HG02943 (cell line): ENCODE data around the gene DPP8.

Experiments
- ATAC-seq: cut with Tn5 transposase; IDR thresholded peaks from one replicate; pipeline ENCODE4 v1.9.1; 2021; ENCODE audit warnings: mild to moderate bottlenecking, low read depth, moderate library complexity; ENCODE audit not compliant: unreplicated experiment

Gene DPP8

DNA sequence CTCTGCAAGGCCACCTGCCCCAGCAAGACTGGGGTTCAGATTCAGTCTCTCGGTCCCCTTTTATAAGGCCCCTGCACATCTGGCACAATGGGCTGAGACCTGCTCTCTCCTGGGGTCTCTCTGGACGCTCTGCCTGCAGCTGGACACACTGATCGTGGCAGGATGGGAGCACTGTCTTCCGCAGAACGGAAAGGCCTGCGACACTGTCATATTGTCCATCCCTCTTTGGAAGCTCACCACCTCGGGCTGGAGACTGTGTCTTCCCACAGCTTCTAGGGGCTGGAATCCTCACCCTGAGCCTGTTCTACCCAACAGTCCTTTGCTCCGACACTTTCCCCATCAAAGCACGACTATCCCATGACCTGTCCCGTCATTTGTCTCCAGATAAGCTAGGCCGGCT, 83.3 kb downstream of the DPP8 start:
- ATAC-seq: no peak

DNA sequence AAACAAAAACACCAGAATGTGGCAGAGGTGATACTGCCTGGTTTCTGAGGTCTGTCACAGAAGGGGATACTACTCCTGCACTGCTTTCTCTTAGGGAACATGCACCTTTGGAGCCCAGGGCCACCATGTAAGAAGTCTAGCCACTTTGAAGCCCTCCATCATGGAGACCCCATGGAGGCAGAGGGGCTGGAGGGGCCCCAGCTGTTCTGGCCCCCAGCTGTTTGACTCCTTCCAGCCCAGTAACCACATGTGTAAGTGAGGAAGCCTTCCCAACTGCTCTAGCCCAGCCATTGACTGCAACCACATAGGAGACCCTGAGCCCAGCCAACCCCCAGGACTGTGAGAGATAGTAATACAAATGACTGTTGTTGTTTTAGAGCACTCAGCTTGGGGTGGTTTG, 85.8 kb downstream of the DPP8 start:
- ATAC-seq: no peak

DNA sequence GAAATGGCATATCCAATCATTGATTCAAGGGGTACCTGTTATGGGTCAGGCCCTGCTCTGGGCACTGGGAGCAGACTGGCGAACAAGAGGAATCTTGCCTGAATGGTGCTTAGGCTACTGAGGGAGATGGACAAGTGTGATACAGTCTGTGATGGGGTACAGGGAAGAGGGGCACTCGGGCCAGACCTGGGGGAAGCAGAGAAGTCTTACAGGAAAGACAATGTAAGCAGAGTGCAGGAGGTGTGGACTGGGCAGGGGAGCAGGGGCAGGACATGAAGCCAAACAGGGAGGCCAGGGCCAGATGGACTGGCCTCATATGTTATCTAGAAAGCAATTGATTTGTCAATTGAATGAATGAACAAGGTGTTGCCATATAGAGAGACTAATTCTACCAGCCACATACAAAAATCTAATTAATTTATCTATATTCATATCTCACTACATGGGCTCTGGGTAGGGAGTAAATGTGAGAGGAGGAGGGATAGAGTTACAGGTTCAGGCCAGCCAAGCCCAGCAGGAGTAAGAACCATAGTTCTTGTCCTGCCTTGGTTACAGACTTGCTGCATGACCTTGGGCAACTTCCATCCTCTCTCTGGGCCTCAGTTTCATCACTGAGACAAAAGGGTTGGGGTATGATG, 91.2 kb downstream of the DPP8 start:
- ATAC-seq: no peak

DNA sequence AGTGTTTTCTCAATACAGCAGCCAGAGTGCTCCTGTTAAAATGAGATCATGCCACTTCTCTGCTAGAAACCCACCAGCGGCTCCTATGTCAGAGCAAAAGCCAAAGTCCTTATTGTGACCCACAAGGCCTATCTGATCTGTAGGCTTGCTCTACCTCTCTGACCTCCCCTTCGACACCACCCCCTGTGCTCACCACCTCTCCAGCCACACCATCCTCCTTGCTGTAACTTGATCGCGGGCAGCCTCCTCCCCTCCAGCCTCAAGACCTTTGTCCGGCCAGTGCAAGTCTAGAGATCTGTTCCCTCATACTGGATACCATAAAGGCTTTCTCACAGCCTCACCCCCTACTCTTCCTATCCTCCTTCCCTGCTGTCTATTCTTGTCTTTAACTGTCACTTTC, 92.8 kb downstream of the DPP8 start:
- no peak for ATAC-seq

DNA sequence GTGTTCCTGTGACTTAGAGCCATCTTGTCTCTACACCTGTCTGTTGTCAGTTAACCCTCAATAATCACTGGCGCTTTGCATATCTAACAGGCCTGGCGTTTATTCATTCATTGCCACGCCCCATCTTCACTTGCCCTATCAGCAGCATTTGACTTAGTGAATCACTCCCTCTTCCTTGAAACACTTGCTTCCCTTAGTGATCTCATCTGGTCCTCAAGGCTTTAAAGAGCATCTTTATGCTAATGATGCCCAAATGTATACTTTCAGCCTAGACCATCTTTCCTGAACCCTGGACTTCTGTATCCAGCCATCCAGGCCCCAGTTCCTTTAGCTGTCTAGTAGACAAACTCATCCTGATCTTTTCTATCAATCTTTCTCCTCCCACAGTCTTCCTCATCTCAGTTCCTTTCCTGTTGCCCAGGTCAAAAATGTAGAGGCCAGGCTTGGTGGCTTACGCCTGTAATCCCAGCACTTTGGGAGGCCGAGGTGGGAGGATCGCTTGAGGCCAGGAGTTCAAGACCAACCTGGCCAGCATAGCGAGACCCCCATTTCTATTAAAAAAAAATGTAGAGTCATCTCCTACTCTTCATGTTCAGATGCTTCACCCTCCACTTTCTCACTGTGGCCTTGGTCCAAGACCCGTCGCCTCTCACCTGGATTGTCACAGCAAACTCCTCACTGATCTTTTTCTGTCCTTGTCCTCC, 93.4 kb downstream of the DPP8 start:
- no peak for ATAC-seq

DNA sequence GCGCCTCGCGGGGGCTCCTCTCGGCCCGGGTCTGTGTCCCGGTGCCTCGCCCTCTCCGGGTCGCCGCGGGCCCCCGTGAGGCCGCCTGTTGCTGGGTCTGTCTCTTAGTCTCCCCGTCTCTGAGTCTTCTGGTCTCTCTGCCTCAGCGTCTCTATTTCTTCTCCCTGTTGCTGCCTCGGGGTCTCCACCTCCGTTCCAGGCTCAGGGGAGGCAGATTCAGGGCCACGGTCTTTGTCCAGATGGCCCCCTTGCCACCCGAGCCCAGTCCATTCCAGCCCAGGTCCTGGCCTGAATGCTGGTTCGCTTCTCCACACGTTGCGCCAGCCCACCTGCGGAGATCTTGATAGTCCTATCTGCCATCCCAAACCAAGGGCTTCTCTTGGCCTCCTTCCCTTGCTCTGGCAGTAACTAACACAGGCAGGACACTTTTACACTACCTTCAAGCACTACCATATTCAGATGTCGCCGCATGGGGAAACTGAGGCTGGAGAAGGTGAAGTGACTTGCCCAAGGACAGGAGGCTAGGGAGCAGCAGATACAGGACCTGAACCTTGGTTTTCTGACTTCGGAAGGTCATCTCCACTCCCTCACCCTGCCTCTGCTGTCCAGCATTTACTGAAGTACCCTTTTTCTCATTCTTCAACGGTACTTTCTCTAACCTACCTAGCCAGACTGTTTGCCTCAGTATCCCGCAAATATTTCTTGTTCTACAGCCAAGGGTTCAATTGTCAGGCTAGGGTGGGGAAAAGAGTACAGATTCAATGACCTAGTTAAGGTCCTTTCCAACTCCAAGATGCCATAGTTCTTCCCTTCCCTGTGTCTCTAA, 94.1 kb downstream of the DPP8 start:
- no peak for ATAC-seq

DNA sequence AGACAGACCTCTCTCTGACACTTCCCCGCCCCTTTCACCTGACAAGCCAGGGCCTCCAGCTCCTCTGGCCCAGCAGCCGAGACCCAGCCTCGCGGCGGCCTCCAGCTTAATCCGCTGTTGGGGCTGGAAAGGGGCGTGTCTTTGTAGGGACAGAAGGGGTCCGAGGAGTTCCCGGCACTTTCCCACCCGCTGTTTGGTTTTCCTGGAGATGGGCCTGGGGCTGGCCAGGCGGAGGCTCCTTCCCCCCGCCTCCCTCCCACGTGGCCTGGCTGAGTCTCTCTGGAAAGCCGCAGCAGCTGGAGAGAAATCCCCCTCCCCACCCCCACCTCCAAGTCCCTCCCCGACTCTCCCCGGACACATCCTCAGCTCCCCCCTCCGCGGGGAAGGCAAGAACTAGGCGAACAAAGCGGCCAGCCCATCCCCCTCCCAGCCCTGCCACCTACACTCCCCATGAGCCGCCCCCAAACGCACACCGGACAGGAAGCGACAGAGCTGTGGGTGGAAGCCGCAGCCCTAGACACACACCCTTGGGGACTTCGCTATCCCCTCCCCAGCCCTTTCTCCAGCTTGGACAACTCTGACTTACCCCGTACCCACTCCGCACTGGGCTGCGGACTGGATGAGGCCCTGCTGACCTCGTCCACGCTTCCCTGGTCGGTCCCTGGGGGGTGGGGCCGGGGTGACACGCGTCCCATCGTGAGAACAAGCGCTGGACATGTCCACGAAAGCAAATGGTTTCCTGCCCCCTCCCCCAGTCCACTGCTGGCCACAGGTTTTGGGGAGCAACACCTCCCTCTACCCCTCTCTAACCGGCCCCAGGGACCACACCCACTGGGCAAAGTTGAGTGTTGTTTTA, 95.9 kb downstream of the DPP8 start:
- no peak for ATAC-seq

DNA sequence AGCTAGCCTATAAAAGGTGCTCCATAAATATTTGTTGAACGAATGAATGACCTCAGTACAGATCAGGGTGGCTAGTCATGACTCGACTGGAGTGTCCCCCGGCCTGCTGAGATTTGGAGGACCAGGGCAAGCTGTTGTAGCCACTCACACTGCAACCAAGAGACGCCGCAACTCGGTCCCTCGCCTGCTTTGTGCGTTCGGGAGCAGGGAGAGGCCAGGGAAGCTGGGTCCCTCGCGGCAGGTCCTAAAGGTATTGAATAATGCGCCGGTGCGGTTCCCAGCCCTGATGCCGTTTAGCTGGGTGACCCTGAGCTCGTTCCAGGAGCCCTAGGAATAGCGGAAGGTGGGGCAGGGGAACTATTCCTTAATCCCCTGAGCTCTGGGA, 96.5 kb downstream of the DPP8 start:
- no peak for ATAC-seq

DNA sequence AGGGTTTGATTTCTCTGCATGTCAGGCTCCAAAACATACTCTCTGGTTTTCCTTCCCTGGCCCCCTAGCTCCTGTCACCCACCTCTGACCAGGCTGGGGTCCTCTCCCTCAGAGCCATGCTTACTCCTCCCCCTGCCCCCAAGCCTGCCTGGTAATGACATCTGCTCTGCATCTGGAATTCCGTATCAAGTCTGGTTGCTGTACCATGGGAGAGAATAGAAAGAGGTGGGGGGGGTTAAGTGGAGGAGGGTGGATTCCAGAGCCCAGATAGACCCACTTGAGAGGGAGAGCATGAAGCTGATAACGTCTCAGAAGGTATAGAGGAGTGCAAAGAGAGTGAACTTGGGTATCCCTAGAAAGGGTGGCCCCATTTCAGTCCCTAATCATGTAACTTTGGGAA, 98.9 kb downstream of the DPP8 start:
- ATAC-seq: no peak

DNA sequence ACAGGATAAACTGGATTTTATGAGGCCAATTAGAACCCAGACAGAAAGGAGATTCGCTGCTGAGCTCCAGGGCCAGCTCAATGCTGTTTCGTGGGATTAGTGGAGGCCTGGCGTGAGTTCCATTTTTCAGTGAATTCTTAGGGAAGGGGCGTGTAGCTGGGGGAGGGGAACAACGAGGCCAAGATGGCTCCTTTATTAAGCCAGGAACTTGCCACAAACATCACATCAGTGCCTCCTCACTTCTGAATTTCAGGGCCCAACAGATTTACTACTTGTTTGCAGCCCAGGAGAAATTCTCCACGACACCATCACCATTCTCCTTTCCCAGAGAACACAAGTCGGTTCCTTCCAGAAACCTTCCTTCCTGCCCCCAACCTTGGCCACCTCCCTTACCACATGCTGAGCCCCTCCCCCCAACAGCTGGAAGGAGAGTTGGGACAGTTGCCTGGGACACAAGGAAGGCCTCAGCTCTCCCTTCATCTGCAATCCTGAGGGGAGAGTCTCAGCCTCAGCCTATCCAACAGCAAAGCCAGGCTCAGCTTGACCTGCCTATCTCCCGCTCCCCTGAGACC, 100.6 kb downstream of the DPP8 start:
- no peak for ATAC-seq

DNA sequence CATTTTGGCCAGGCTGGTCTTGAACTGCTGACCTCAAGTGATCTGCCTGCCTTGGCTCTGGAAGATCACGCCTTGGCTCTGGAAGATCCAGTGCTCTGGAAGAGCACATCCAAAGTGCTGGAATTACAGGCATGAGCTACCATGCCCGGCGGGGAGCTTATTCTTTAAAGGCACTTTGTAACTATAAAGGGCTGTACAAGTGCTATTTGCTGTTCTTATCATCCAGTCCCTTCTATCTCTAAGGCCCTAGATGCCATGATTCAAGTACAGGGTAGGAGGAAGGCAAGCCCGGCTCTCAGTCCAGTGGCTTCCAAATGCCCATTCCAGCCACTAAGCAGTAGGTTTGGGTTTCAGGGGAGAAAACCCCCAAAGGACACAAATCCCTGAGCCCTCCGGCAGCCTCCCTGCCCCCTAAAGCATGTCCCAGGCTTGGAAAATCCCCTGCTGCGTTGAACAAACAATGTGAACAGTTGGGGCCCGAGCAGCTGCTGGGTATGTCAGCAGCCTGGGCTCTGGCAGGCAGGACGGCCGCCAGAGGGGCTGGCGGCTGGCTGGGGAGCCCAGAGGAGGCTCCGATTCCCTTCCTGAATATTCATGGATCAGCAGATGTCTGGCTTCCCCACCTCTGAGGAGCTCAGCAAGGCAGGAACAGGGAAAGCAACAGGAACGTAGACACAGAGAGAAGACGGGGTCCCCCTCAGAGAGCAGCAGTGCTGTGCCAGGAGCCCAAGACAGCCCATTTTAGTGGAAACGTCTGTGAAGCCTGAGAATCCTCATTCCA, 102.5 kb downstream of the DPP8 start:
- no peak for ATAC-seq

DNA sequence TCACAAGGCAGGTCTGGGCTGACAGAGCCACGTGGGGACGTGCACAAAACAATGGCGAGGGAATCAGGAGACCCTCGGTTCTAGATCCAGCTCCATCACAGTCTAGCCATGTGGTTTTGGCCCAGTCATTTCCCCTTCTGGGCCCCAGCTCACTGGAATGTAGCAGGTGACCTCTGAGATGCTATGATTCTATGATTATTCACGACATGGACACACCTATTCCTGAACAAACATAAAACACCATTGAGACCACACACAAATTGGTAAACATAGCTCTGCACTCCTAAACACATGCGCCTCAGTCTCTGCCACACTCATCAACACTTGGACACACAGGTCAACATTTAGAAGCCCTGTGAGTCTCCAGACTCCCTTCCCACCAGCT, 103.7 kb downstream of the DPP8 start:
- no peak for ATAC-seq

DNA sequence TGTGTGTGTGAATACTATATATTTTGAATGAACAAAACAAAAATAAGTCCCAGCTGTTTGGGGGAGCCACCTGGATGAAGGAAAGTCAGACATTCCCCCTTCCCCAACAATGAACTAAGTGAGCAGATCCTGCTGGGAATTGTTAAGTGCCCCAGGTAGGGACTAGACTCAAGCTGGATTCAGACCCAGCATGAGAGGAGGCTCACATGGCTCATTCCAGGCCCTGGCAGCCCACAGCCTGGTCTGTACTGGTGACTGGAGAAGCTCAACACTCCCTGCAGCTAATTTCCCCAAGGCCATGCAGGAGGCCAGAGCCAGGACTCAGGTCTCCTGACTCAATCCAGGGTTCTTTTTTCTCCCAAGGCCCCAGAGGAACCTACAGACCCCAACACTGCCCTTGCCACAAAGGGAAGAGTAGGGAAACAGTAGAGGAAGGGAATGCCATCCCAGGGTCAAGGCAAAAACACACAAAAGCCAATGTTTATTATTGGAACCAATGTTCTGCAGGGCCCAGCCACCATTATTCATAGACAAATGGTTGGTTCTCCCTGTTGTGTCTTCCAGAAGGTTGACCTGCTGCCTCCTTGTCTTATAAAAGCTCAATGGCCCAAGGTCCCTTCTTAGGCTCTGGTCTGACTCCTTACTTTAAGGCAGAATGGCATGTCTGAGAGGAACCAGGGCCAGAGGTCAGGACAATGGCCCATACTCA, 104.3 kb downstream of the DPP8 start:
- ATAC-seq: no peak

DNA sequence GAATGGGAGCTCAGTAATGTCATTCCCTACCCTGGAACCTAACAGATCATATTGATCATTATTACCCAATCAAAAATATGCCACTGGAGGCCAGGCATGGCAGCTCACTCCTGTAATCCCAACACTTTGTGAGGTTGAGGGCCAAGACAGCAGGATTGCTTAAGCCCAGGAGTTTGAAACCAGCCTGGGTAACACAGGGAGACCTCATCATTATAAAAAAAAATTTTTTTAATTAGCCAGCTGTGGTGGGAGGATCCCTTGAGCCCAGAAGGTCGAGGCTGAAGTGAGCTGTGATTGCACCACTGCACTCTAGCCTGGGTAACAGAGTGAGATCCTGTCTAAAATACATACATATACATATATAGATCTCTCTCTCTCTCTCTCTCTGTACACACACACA, 104.9 kb downstream of the DPP8 start:
- ATAC-seq: no peak

DNA sequence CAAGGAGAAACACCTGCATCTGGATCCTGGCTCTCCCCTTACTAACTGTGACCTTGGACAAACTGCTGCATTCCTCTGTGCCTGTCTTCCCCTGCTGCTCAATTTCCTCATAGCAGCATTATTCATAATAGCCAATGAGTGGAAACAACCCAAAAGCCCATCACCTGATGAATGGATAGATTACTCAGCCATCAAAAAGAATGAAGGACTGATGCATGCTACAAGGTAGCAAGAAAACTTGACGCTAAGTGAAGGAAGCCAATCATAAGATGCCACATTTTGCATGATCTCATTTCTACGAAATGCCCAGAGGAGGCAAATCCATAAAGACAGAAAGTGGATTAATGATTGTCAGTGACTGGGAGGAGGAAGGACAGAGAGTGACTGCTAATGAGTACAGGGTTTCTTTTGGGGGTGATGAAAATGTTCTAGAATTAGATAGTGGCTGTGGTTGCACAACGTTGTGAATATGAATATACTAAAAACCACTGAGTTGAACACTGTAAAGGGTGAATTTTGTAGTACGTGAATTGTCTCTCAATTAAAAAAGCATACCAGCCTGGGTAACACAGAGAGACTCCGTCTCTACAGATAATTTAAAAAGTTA, 105.9 kb downstream of the DPP8 start:
- no peak for ATAC-seq

DNA sequence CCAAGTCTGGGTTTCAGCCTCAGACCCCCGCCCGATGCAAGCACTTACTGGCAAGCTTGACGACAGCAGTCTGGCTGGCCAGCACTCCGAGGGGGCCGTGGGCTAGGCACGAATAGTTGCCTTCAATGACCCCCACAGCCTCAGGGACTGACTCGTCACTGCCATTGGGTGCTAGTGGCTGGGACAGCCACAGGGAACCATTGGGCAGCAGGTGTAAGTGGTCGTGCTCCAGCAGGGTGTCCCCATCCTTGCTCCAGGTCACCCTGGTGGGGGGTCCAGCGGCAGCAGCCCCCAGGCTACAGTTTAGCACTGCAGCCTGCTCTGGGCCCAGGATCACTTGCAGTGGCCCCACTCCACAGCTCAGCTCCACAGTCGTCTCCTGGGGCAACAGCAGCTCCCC, 106.5 kb downstream of the DPP8 start:
- no peak for ATAC-seq

DNA sequence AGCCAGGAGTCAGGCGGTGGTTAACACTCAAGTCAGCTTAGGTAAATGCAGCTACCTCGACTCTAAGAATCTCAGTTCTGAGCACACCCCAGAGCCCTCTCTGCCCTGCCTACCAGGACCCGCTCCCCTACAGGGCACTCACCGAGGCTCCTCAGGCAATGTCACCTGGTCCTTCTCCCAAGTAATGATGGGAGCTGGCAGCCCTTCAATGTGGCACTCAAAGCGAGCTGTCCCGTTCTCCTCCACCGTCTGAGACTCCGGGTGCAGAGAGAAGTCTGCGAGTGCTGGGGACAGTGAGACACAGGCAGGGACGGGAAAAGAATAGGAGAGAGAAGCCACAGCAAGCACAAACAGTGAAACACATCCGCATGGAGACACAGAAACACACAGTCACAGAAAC, 107.5 kb downstream of the DPP8 start:
- no peak for ATAC-seq

DNA sequence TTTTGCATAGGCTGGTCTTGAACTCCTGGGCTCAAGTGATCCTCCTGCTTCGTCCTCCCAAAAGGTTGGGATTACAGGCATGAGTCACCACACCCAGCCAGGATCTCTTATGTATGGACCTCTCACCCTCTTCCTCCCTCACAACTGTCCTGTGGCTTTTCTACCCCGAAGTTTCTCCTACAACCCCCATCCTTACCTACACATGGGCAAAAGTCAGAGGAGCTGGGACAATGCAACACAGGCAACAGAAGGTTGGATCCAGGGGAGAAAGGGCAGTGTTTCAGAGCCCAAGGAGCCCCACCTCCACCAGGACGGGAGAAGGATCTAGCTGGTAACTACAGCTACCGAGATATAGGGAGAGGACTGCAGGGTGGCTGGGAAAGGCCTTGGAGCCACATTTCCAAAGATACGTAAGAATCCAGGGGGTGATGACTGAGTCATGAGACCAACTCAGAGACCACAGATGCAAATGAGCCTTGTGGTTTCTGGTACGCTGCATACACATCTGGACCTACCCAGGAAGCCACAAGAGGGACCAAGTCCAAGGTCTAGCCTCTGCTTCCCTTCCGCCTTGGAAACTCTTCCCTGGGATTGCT, 108.4 kb downstream of the DPP8 start:
- no peak for ATAC-seq
